IPS-18a (cell line): Measurements from ENCODE around the gene CEMIP.

Source experiments
- H3K27ac ChIP-seq: one replicate; pipeline ENCODE4 v1.5.1; 2013; ENCODE audit warnings: low read length
- H3K27me3 ChIP-seq: one replicate; pipeline ENCODE4 v1.6.1; 2013; ENCODE audit warnings: mild to moderate bottlenecking, low read length; ENCODE audit not compliant: control insufficient read depth, insufficient read depth
- H3K36me3 ChIP-seq: one replicate; pipeline ENCODE4 v1.6.1; 2013; ENCODE audit warnings: low read depth, low read length; ENCODE audit not compliant: control insufficient read depth
- H3K4me1 ChIP-seq: one replicate; pipeline ENCODE4 v1.6.1; 2013; ENCODE audit warnings: low read depth, low read length; ENCODE audit not compliant: control insufficient read depth
- H3K4me3 ChIP-seq: one replicate; pipeline ENCODE4 v1.5.1; 2013; ENCODE audit warnings: low read length
- H3K9ac ChIP-seq: one replicate; pipeline ENCODE4 v1.6.1; 2013; ENCODE audit warnings: mild to moderate bottlenecking, low read length, moderate library complexity
- H3K9me3 ChIP-seq: one replicate; pipeline ENCODE4 v1.6.1; 2013; ENCODE audit warnings: low read depth, low read length; ENCODE audit not compliant: control insufficient read depth

The CEMIP gene, protein sequence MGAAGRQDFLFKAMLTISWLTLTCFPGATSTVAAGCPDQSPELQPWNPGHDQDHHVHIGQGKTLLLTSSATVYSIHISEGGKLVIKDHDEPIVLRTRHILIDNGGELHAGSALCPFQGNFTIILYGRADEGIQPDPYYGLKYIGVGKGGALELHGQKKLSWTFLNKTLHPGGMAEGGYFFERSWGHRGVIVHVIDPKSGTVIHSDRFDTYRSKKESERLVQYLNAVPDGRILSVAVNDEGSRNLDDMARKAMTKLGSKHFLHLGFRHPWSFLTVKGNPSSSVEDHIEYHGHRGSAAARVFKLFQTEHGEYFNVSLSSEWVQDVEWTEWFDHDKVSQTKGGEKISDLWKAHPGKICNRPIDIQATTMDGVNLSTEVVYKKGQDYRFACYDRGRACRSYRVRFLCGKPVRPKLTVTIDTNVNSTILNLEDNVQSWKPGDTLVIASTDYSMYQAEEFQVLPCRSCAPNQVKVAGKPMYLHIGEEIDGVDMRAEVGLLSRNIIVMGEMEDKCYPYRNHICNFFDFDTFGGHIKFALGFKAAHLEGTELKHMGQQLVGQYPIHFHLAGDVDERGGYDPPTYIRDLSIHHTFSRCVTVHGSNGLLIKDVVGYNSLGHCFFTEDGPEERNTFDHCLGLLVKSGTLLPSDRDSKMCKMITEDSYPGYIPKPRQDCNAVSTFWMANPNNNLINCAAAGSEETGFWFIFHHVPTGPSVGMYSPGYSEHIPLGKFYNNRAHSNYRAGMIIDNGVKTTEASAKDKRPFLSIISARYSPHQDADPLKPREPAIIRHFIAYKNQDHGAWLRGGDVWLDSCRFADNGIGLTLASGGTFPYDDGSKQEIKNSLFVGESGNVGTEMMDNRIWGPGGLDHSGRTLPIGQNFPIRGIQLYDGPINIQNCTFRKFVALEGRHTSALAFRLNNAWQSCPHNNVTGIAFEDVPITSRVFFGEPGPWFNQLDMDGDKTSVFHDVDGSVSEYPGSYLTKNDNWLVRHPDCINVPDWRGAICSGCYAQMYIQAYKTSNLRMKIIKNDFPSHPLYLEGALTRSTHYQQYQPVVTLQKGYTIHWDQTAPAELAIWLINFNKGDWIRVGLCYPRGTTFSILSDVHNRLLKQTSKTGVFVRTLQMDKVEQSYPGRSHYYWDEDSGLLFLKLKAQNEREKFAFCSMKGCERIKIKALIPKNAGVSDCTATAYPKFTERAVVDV (N-terminal part only)

GRCh38 chr15:80778964-80779657 lies at the start of gene CEMIP:
Gene CEMIP (plus strand): TSS chr15:80779370. CDS start chr15:80873880, 94,510 bp downstream.
- Histone ChIP-seq H3K4me1 (peaks cover 5% of the 10 kb centered on the region), H3K9me3 (no peaks in the 10 kb centered on the region), H3K4me3 (peak within 1 kb of the TSS; percentile 60), H3K36me3 (no peaks in the 10 kb centered on the region), H3K27me3 (peaks cover 59% of the 10 kb centered on the region), H3K9ac (no peak within 1 kb of the TSS), H3K27ac (no peak within 1 kb of the TSS)

DNA sequence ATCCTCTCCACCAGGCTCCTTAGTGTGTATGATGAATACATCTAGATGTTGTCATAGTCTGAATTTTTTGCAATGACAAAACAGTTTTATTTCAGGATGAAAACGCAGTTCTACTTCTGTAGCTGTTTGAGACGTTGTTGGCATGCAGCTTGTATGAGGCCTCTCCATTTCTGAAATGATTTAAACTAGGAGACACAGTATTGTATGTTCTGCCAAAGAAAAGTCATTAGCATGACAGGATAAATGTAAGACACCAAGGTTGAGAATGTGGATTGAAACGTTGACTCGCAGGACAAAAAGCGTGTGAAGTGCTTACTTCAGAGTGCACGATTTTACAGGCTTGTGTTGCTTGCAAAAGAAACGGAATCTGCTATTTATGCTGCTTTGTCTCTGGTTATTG lies 48.8 kb upstream of the CEMIP start:
- no peak overlapping the region for H3K9ac ChIP-seq
- no peaks in the 10 kb centered on the region for H3K27me3 ChIP-seq
- H3K27ac ChIP-seq = no peak overlapping the region
- H3K4me1 ChIP-seq = peaks cover 3% of the 10 kb centered on the region
- H3K36me3 ChIP-seq = no peaks in the 10 kb centered on the region
- no peak overlapping the region for H3K4me3 ChIP-seq
- peaks cover 2% of the 10 kb centered on the region for H3K9me3 ChIP-seq

GRCh38 chr15:80730926-80731325 lies 48.2 kb upstream of the CEMIP start:
- H3K9ac ChIP-seq = no peak overlapping the region
- no peak overlapping the region for H3K27ac ChIP-seq
- H3K9me3 ChIP-seq = peaks cover 2% of the 10 kb centered on the region
- peaks cover 3% of the 10 kb centered on the region for H3K4me1 ChIP-seq
- no peak overlapping the region for H3K4me3 ChIP-seq
- no peaks in the 10 kb centered on the region for H3K27me3 ChIP-seq
- no peaks in the 10 kb centered on the region for H3K36me3 ChIP-seq

DNA sequence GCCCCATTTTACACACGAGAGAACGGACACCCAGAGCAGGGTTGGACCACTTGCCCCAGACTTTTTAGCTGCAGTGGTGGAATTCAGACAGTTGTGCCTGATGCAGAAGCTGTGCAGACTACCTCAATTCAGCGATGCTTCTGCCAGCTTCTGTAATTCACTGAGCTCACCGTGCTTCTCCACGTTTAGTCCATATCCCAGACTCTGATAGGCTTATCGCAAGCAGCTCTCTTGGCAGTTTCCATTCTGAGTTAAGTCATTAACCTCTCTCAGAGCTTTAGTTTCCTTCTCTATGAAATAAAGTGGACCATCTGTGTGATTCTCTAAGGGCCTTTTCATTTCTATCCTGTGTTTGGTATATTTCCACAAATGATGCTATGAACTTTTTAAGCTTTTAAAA lies 47.0 kb upstream of the CEMIP start:
- H3K27ac ChIP-seq = no peak overlapping the region
- no peak overlapping the region for H3K9ac ChIP-seq
- no peaks in the 10 kb centered on the region for H3K36me3 ChIP-seq
- no peaks in the 10 kb centered on the region for H3K9me3 ChIP-seq
- no peak overlapping the region for H3K4me3 ChIP-seq
- no peaks in the 10 kb centered on the region for H3K27me3 ChIP-seq
- H3K4me1 ChIP-seq = peaks cover 3% of the 10 kb centered on the region

GRCh38 chr15:80732818-80733217 lies 46.4 kb upstream of the CEMIP start:
- peaks cover 3% of the 10 kb centered on the region for H3K4me1 ChIP-seq
- H3K9ac ChIP-seq = no peak overlapping the region
- H3K4me3 ChIP-seq = no peak overlapping the region
- no peaks in the 10 kb centered on the region for H3K27me3 ChIP-seq
- no peaks in the 10 kb centered on the region for H3K9me3 ChIP-seq
- no peak overlapping the region for H3K27ac ChIP-seq
- no peaks in the 10 kb centered on the region for H3K36me3 ChIP-seq

DNA sequence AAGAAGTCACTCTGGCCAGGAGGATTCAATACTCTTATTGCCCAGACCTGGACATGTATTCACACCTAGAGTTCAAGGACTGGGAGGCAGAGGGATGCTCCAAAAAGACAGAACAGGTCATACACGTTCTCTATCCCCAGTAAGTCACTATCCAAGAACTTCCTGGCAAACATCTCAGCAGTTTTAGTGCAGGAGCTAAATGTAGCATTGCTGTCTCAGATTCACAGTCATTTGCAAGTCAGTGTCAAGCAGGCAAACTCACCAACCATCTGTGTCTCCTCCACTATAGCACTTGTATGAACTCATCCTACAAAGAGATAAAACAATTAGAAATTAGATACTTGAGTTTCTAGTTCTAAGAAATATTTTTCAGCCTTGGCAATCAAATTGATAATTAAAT lies 45.7 kb upstream of the CEMIP start:
- no peaks in the 10 kb centered on the region for H3K27me3 ChIP-seq
- no peak overlapping the region for H3K27ac ChIP-seq

GRCh38 chr15:80735344-80735743 lies 43.8 kb upstream of the CEMIP start:
- no peak overlapping the region for H3K27ac ChIP-seq
- H3K36me3 ChIP-seq = no peaks in the 10 kb centered on the region
- no peak overlapping the region for H3K4me3 ChIP-seq
- H3K9me3 ChIP-seq = no peaks in the 10 kb centered on the region
- H3K9ac ChIP-seq = no peak overlapping the region
- no peaks in the 10 kb centered on the region for H3K27me3 ChIP-seq
- peaks cover 2% of the 10 kb centered on the region for H3K4me1 ChIP-seq

More for the DNA sequence above, 45.7 kb upstream of the CEMIP start:
- Histone ChIP-seq H3K9ac (no peak overlapping the region), H3K9me3 (no peaks in the 10 kb centered on the region), H3K4me1 (peaks cover 3% of the 10 kb centered on the region), H3K36me3 (no peaks in the 10 kb centered on the region), H3K4me3 (no peak overlapping the region)

DNA sequence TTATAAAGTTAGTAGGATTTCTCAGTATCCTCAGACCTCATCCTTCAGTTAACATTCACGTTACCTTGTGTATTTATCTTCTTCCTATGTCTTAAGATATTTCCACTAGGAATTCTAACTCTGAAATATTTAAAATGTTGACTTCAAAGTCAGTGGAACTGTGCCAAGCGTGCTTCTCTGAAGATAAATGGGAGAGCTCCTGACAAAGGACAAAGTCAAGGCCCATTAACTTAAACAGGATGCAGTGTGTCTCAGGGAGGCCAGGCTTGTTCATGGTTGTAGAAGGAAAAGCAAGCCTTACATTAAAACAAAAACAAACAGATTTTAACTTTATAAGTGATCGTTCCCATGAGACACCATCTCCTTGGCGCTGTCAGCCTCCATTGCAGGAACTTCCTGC lies 42.6 kb upstream of the CEMIP start:
- no peaks in the 10 kb centered on the region for H3K9me3 ChIP-seq
- no peak overlapping the region for H3K4me3 ChIP-seq
- H3K9ac ChIP-seq = no peak overlapping the region
- no peak overlapping the region for H3K27ac ChIP-seq
- H3K36me3 ChIP-seq = no peaks in the 10 kb centered on the region
- H3K4me1 ChIP-seq = no peaks in the 10 kb centered on the region
- no peaks in the 10 kb centered on the region for H3K27me3 ChIP-seq

- Histone ChIP-seq H3K36me3 (no peaks in the 10 kb centered on the region), H3K27me3 (no peaks in the 10 kb centered on the region), H3K9ac (no peak overlapping the region), H3K9me3 (no peaks in the 10 kb centered on the region), H3K4me1 (peaks cover 13% of the 10 kb centered on the region), H3K27ac (no peak overlapping the region), H3K4me3 (no peak overlapping the region)
Measured at GRCh38 chr15:80739919-80740318, 39.3 kb upstream of the CEMIP start.

DNA sequence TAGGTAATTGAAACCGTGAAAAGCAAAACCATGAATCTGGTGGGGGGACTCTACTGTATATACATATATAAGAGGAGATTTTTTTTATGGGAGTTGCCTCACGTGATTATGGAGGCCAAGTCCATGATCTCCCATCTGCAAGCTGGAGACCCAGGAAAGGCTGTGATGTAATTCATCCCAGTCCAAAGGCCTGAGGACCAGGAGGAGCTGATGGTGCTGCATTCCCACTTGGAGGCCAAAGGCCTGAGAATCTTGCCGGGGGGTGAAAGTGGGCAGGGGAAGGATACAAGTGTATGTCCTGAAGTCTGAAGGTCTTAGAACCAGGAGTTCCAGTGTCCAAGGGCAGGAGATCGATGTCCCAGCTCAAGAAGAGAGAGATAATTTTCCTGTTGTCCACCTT lies 37.1 kb upstream of the CEMIP start:
- H3K9me3 ChIP-seq = no peaks in the 10 kb centered on the region
- no peak overlapping the region for H3K27ac ChIP-seq
- no peak overlapping the region for H3K9ac ChIP-seq
- H3K27me3 ChIP-seq = no peaks in the 10 kb centered on the region
- H3K36me3 ChIP-seq = no peaks in the 10 kb centered on the region
- no peak overlapping the region for H3K4me3 ChIP-seq
- peaks cover 15% of the 10 kb centered on the region for H3K4me1 ChIP-seq
